IPS-18c (cell line): ENCODE results near the gene DTNBP1.

Experiments
- H3K4me3 ChIP-seq: 2 replicates; pipeline ENCODE4 v1.7.0; 2013; ENCODE audit warnings: low read depth, mild to moderate bottlenecking, low read length, moderate library complexity; ENCODE audit not compliant: insufficient read depth
- H3K9me3 ChIP-seq: one replicate; pipeline ENCODE4 v1.6.1; 2013; ENCODE audit warnings: mild to moderate bottlenecking, low read length, moderate library complexity; ENCODE audit not compliant: control insufficient read depth, insufficient read depth

DTNBP1 gene

GRCh38 chr6:15642276-15642675 lies 20.6 kb downstream of the DTNBP1 start:
- Histone ChIP-seq H3K9me3 (no peaks in the 10 kb centered on the region), H3K4me3 (no peak overlapping the region)

DNA sequence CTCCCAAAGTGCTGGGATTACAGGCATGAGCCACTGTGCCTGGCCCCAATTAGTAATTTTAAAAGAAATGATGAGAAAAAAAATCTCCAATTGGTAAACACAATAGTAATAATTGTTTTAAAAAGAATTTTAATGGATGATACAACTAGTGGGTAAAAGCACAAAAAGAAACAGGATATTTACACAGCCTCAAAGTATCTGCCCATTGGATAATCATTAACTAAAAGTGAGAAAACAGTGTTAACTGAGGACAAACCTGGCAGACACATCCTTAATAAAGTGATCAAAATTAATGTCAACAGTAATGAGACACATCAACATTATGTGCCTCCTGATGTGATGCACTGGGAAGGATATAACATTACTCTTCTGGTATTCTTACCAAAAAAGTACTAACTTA lies 24.5 kb downstream of the DTNBP1 start:
- H3K4me3 ChIP-seq = no peak overlapping the region
- no peaks in the 10 kb centered on the region for H3K9me3 ChIP-seq

DNA sequence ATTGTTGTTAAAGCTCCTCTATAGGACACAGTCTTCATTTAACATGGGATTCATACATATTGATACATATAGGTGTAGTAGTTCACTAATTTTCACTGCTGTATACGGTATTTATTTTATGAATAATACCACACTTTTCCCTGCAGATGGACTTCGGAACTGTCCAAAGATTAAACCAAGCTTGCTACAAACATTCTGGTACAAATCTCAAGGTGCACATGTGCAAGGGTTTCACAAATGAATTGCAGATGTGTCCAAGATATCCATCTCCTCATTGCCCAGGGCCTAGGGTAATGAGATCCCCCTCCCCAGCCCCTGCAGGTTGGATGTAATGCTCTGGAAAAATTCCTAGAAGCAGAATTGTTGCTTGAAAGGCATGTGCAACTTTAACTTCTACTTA lies 31.4 kb downstream of the DTNBP1 start:
- Histone ChIP-seq H3K9me3 (no peaks in the 10 kb centered on the region), H3K4me3 (no peak overlapping the region)

- no peak overlapping the region for H3K4me3 ChIP-seq
- no peaks in the 10 kb centered on the region for H3K9me3 ChIP-seq
Observed at GRCh38 chr6:15630202-15630601, 32.6 kb downstream of the DTNBP1 start.

GRCh38 chr6:15629487-15629886 lies 33.3 kb downstream of the DTNBP1 start:
- Histone ChIP-seq H3K9me3 (no peaks in the 10 kb centered on the region), H3K4me3 (no peak overlapping the region)

GRCh38 chr6:15628499-15629131 lies 34.2 kb downstream of the DTNBP1 start:
- Histone ChIP-seq H3K4me3 (no peak overlapping the region), H3K9me3 (no peaks in the 10 kb centered on the region)

DNA sequence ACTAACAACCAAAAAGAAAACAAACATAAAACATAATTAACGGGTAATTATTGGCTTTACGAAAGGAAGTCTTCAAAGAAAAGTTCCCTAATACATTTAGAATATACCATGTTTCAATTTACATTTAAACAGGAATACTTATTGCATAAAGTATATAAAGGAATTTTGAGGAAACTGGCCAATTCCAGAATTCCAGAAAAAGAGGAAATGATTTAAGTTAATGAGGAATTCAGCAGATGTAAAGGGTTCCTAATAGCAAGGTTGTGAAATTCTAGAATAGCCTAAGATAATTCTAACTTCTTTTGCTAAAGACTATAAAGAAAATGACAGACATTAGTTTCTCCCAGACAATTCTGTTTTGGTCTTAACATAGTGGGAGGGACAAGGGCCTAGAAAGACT lies 35.0 kb downstream of the DTNBP1 start:
- H3K9me3 ChIP-seq = no peaks in the 10 kb centered on the region
- H3K4me3 ChIP-seq = no peak overlapping the region

GRCh38 chr6:15626878-15627674 lies 35.8 kb downstream of the DTNBP1 start:
- H3K4me3 ChIP-seq = no peak overlapping the region
- H3K9me3 ChIP-seq = no peaks in the 10 kb centered on the region

- Histone ChIP-seq H3K9me3 (no peaks in the 10 kb centered on the region), H3K4me3 (no peak overlapping the region)
Observed at GRCh38 chr6:15626160-15626559, 36.7 kb downstream of the DTNBP1 start.

GRCh38 chr6:15623276-15624116 lies 39.3 kb downstream of the DTNBP1 start:
- no peaks in the 10 kb centered on the region for H3K9me3 ChIP-seq
- no peak overlapping the region for H3K4me3 ChIP-seq

DNA sequence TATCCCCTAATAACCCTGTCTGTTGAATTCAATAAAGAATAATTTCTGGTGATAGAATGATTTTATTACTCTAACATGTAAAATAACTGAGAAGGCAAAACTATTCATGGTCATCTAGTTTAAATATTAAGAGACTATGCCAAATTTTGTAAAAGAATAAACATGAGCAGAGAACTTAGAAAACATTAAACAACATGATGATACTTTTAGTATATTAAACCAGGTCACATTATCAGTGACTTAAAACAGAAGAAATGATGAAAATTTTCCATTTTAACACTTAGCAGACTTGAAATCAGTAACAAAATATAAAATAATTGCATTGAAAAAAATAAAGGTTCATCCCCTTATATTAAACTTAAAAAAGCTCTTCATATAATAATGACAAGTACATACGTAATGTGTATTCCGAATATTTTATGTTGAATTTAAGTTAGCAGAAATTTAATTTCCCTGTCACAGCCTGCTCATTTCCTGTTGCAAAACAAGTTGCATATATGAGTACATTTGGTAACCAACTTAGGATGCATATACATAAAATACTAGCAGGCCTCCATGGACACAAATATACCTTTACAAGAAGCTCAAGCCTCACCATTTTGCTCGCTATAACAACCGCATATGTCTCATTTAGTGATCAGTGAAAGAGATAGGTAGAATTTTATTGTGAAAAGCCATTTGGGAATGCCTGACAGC lies 40.6 kb downstream of the DTNBP1 start:
- Histone ChIP-seq H3K4me3 (no peak overlapping the region), H3K9me3 (no peaks in the 10 kb centered on the region)

DNA sequence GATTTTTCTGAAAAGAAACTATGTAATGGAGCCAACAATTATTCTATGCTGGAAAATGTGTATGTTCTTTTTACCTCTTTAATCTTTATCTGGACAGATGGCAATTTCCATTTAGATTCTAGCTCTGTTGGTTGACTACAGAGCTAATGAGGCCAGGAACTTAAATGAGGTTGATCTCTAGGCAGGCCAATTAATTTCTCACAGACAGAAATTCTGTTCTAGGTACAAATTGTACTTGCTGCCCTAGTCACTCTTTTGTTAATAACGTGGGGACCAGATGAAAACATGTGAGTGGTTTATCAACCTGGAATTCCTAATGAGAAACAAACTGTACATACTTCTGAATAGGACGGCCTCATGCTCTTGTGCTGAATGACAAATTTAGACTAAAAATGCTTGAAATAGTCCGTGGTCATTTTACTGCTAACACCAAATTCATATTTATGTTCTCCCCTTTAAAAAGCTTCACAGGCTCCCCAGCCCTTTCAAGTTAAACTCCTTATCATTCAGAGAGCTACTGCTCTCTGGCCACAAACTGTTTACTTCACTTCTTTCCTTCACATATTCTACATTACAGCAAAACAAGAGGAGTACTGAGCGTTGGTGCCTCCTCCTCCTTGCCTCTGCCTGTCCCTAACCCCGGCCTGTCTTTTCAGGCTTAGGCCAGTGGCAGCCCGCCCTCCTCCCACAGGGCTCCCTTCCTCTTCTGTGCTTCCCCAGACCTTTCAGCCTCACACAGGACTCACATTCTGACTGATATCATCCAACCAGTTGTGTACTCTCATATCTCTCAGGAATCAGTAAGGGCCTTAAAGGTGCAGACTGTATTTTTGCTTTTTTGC lies 41.4 kb downstream of the DTNBP1 start:
- H3K4me3 ChIP-seq = no peak overlapping the region
- no peaks in the 10 kb centered on the region for H3K9me3 ChIP-seq

- H3K9me3 ChIP-seq = no peaks in the 10 kb centered on the region
- no peak overlapping the region for H3K4me3 ChIP-seq
Observed at GRCh38 chr6:15620611-15621010, 42.2 kb downstream of the DTNBP1 start.

DNA sequence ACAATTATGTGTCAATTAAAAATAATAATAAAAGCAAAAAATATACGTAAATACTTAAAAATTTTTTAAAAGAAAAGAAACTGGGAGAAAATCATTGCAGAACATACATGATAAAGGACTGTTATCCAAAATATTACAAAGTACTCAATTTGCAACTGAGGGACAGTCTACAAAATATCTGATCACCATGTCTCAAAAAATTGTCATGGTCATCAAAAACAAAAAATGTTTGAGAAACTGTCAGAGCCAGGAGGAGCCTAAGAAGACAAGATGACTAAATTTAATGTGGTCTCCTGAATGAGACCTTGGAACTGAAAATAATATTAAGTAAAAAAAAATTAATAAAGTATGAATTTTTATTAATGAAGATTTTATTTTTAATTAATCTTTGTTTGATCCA lies 43.5 kb downstream of the DTNBP1 start:
- Histone ChIP-seq H3K9me3 (no peaks in the 10 kb centered on the region), H3K4me3 (no peak overlapping the region)

DNA sequence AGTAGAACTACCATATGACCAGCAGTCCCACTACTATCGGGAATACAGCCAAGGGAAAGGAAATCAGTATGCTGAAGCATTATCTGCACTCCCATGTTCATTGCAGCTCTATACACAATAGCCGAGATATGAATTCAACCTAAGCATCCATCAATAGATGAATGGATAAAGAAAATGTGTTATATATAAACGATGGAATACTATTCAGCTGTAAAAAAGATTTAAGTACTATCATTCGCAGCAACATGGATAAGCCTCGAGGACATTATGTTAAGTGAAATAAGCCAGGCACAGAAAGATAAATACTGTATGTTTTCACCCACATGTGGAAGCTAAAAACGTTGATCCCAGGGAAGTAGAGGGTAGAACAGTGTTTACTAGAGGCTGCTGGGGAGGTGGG lies 44.1 kb downstream of the DTNBP1 start:
- no peak overlapping the region for H3K4me3 ChIP-seq
- no peaks in the 10 kb centered on the region for H3K9me3 ChIP-seq

DNA sequence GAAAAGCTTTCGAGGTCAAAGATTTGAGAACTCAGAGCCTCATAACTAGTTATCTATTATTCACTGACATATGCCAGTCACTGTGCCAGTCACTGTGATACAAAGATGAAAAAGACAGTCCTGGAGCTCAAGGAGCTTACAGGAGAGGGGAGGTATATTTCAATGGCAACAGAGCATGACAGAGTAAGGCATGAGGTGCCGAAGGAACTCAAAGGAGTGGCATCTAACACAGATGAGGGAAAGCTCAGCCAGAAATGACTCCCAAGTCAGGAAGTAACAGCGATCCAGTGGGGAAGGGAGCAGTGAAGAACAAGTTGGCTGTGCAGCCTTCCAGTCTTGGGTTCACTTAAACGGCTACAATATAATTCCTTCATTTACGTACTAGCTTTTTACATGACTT lies 46.6 kb downstream of the DTNBP1 start:
- H3K9me3 ChIP-seq = no peaks in the 10 kb centered on the region
- no peak overlapping the region for H3K4me3 ChIP-seq

DNA sequence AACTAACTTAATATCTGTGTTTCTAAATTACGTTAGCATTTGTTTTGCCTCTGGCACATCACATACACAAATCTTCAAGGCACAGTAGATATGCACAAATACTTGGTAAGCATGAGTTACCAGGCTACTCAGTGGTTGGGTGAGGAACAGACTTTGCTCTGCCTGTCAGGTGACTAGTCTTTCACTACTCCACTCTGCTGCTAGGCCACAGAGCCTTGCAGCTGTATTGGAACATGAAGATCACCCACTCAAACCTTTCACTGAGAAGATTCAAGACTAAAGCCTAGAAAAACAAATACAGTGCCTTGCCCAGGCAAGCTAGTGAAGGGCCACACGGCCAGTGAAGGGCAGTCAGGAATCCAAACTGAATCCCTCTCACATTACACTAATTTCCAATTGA lies 47.0 kb downstream of the DTNBP1 start:
- Histone ChIP-seq H3K9me3 (no peaks in the 10 kb centered on the region), H3K4me3 (no peak overlapping the region)
